Measurements from ENCODE around the gene CDKL2.
"Not testable (repeated sequence)": the region's sequence is repeated elsewhere in the genome, so short reads cannot be mapped to it uniquely, and the experiment has no call there.

CDKL2 gene

DNA sequence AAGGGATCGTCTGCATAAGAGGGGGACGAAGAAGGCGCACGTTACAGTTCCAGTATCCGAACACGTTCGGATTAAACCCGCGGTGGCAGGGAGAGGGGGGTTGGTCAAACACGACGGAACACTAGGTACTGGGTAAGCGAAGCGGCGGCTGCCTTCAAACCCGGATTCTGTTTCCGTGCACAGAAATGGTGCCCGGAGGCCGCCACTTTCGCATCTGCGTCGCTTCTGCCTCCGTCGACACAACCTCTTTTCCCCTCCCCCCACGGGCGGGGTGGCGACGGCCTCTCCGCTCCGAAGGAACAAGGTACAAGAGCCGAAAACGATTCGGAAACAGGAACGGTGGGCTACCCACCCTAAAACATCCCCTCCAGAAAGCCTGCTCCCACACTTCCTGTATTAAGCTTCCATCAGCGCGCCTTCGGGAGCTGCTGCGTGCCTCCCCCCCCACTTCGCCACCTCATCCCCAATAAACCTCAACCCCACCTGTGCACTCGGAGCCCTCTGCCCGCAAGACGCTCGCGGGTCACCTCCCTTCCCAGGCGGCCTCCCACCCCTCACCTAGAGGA, 42.2 kb upstream of the CDKL2 start:
- H3K4me3 ChIP-seq (replicated peaks in 1 of 2; ENCODE audit: low read depth in 2 of 2, low read length in 2 of 2) = peak overlapping the region; percentile 97 to 98
- TF ChIP-seq, protein P1, sequence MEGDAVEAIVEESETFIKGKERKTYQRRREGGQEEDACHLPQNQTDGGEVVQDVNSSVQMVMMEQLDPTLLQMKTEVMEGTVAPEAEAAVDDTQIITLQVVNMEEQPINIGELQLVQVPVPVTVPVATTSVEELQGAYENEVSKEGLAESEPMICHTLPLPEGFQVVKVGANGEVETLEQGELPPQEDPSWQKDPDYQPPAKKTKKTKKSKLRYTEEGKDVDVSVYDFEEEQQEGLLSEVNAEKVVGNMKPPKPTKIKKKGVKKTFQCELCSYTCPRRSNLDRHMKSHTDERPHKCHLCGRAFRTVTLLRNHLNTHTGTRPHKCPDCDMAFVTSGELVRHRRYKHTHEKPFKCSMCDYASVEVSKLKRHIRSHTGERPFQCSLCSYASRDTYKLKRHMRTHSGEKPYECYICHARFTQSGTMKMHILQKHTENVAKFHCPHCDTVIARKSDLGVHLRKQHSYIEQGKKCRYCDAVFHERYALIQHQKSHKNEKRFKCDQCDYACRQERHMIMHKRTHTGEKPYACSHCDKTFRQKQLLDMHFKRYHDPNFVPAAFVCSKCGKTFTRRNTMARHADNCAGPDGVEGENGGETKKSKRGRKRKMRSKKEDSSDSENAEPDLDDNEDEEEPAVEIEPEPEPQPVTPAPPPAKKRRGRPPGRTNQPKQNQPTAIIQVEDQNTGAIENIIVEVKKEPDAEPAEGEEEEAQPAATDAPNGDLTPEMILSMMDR (IDR thresholded peaks at IDR 0.05; ENCODE audit: low read depth, low read length) = no peak
- peak; percentile 52 to 58 for DNase-seq (ENCODE audit: low read depth in 2 of 2)

GRCh38 chr4:75671802-75672421, 41.6 kb upstream of the CDKL2 start:
- H3K4me3 ChIP-seq (replicated peaks in 1 of 2; ENCODE audit: low read depth in 2 of 2, low read length in 2 of 2) = peak overlapping the region; percentile 97 to 98
- TF ChIP-seq, protein P1 (IDR thresholded peaks at IDR 0.05; ENCODE audit: low read depth, low read length) = no peak
- DNase-seq (ENCODE audit: low read depth in 2 of 2) = peak in 1 of 2 donors; percentile 8

DNA sequence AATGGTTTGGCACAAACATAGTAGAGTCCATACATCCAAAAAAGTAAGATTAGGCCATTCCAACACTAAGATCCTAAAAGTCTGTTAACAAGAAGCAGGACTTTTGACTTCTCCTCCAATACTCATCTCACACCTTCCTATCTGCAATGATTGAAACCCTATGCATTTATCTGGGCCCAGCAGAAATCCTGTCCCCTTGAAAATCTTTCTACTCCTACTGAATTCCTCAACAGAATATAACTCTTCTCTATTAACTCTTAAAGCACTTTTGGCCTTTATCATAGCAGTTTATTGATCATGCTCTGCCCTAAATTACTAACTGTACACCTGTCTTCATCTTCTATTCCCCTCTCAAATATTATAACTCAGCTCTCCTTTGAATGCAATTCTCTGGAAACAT, 38.3 kb upstream of the CDKL2 start:
- TF ChIP-seq, protein P1 (IDR thresholded peaks at IDR 0.05; ENCODE audit: low read depth, low read length) = no peak
- DNase-seq (ENCODE audit: low read depth in 2 of 2) = no peak
- H3K4me3 ChIP-seq (replicated peaks in 1 of 2; ENCODE audit: low read depth in 2 of 2, low read length in 2 of 2) = no peak overlapping the region

GRCh38 chr4:75667636-75668035, 37.3 kb upstream of the CDKL2 start:
- not testable (repeated sequence) for DNase-seq (ENCODE audit: low read depth in 2 of 2); H3K4me3 ChIP-seq (replicated peaks in 1 of 2; ENCODE audit: low read depth in 2 of 2, low read length in 2 of 2)

DNA sequence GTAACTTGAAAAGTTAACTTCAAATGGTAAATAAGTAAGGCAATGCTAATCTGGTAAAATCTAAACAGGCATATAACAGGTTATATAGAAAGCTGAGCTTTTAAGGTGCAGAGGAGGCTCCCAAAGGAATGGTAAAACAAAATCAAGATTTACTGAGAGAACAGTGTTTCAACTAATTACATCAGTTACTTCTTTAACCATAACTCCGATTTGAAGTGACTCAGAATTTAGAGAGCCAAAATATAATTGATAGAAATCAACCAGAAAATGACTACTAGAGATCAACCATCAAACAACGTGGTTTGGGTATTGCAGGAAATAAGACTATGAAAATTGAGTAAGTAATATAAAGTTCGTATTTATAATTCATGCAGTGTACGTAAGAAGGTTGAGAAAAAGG, 36.0 kb upstream of the CDKL2 start:
- TF ChIP-seq, protein P1 (IDR thresholded peaks at IDR 0.05; ENCODE audit: low read depth, low read length) = no peak
- H3K4me3 ChIP-seq (replicated peaks in 1 of 2; ENCODE audit: low read depth in 2 of 2, low read length in 2 of 2) = no peak overlapping the region
- DNase-seq (ENCODE audit: low read depth in 2 of 2) = peak in 1 of 2 donors; percentile 11

DNA sequence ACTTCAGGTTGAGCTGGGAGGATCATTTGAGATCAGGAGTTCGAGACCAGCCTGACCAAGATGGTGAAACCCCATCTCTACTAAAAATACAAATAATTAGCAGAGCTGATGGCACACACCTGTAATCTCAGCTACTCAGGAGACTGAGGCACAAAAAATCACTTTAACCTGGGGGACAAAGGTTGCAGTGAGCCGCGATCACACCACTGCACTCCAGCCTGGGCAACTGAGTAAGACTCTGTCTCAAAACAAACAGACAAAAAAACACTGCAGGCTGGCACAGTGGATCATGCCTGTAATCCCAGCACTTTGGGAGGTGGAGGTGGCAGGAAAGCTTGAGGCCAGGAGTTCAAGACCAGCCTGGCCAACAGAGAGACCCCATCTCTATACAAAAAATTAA, 34.3 kb upstream of the CDKL2 start:
- H3K4me3 ChIP-seq (replicated peaks in 1 of 2; ENCODE audit: low read depth in 2 of 2, low read length in 2 of 2); DNase-seq (ENCODE audit: low read depth in 2 of 2): not testable (repeated sequence)

- TF ChIP-seq, protein P1 (IDR thresholded peaks at IDR 0.05; ENCODE audit: low read depth, low read length) = no peak
Observed at GRCh38 chr4:75662626-75663025, 32.3 kb upstream of the CDKL2 start.

DNA sequence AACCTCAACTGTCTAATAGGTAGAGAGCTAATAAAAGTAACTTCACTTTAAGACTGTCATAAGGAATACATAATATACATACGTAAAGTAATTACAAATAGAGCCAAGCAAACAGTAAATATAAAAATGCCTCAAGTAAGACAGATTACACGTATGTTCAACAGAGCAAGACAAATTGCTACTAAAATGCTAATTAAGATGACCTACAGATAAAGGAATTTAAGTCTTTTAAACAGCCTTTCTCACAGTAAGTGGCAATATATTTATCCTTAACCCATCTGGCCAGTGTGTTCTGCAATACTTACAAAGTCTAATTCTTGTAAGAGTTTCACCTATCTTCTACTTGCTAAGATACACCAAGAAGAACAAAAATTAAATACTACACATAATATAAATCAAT, 30.2 kb upstream of the CDKL2 start:
- no peak overlapping the region for H3K4me3 ChIP-seq (replicated peaks in 1 of 2; ENCODE audit: low read depth in 2 of 2, low read length in 2 of 2)
- TF ChIP-seq, protein P1 (IDR thresholded peaks at IDR 0.05; ENCODE audit: low read depth, low read length) = no peak
- DNase-seq (ENCODE audit: low read depth in 2 of 2) = no peak

More at GRCh38 chr4:75662626-75663025, 32.3 kb upstream of the CDKL2 start:
- peak in 1 of 2 donors; percentile 43 for DNase-seq (ENCODE audit: low read depth in 2 of 2)
- no peak overlapping the region for H3K4me3 ChIP-seq (replicated peaks in 1 of 2; ENCODE audit: low read depth in 2 of 2, low read length in 2 of 2)
